Activated T-cell treated with anti-CD3 and anti-CD28 coated beads, Interleukin-2, amount 50 U/mL, for 1 hour (primary cell): ENCODE results near the gene TLR9.

Experiments
- DNase-seq: peaks from one replicate; pipeline ENCODE4 v3.0.0-alpha.2; 2020

The TLR9 gene

GRCh38 chr3:52230889-52231499, 5.5 kb upstream of the TLR9 start:
- no peak for DNase-seq

- DNase-seq: no peak
Measured at GRCh38 chr3:52230461-52230860, 5.0 kb upstream of the TLR9 start.

- no peak for DNase-seq
Measured at GRCh38 chr3:52229656-52230055, 4.2 kb upstream of the TLR9 start.

- DNase-seq: no peak
Measured at GRCh38 chr3:52228751-52229291, 3.4 kb upstream of the TLR9 start.

- DNase-seq: no peak
Measured at GRCh38 chr3:52228266-52228665, 2.8 kb upstream of the TLR9 start.

GRCh38 chr3:52227766-52228165, 2.3 kb upstream of the TLR9 start:
- no peak for DNase-seq

GRCh38 chr3:52227117-52227516, 1.7 kb upstream of the TLR9 start:
- DNase-seq: no peak

GRCh38 chr3:52226229-52226817, 878 bp upstream of the TLR9 start:
- no peak for DNase-seq

- DNase-seq: no peak
Measured at GRCh38 chr3:52223449-52224408, 1.7 kb downstream of the TLR9 start.

GRCh38 chr3:52222319-52223221, 2.9 kb downstream of the TLR9 start:
- DNase-seq: no peak

- DNase-seq: peak; percentile 63
Measured at GRCh38 chr3:52221563-52222318, 3.7 kb downstream of the TLR9 start.

- DNase-seq: no peak
Measured at GRCh38 chr3:52221141-52221562, 4.3 kb downstream of the TLR9 start.

GRCh38 chr3:52220380-52221026, 4.9 kb downstream of the TLR9 start:
- DNase-seq: peak; percentile 91

GRCh38 chr3:52218937-52219650, 6.4 kb downstream of the TLR9 start:
- no peak for DNase-seq

GRCh38 chr3:52218454-52218853, 7.0 kb downstream of the TLR9 start:
- peak; percentile 27 for DNase-seq

- DNase-seq: no peak
Measured at GRCh38 chr3:52218026-52218425, 7.4 kb downstream of the TLR9 start.

- no peak for DNase-seq
Measured at GRCh38 chr3:52217409-52217805, 8.0 kb downstream of the TLR9 start.

GRCh38 chr3:52216585-52217408, 8.6 kb downstream of the TLR9 start:
- peak; percentile 75 for DNase-seq

- DNase-seq: no peak
Measured at GRCh38 chr3:52215351-52215750, 10.1 kb downstream of the TLR9 start.

GRCh38 chr3:52213901-52214300, 11.5 kb downstream of the TLR9 start:
- DNase-seq: no peak
